ENCODE measurements around the gene ARSA.

ARSA gene

DNA sequence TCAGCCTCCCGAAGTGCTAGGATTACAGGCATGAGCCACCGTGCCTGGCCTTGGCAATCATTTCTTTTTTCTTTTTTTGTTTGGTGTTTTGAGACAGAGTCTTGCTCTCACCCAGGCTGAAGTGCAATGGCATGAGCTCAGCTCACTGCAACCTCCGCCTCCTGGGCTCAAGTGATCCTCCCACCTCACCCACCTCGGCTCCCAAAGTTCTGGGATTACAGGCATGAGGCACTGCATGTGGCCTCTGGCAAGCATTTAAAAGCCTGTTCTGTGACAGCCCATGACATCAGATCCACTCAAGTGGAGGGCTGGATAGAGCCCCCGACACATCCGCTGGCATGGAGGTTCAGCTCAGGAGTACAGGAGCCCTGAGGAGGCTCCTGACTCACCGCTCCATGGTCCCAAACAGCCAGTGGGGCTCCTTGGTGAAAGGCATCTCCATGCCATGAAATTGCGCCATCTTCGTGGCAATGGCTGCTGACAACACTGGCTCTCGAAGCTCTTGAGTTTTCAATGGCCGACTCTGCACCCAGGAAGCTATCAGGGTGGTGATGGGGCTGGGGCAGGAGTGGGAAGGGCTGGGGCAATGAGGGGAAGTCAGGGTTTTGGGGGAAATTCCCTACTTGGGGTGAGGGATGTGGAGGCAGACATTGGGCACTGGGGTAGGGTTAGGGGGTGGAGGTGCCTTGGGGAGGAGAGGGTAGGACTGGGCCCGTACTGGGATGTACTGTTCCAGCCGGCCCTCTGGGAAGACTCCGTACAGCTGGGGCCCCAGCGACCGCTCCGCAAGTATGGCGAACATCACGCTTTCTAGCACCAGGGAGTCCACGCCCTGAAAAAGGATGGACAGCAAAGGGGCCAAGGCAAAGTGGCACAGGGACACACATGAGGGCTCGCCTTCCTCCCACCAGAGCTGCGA, 46.7 kb downstream of the ARSA start:
- TF ChIP-seq, protein P1, sequence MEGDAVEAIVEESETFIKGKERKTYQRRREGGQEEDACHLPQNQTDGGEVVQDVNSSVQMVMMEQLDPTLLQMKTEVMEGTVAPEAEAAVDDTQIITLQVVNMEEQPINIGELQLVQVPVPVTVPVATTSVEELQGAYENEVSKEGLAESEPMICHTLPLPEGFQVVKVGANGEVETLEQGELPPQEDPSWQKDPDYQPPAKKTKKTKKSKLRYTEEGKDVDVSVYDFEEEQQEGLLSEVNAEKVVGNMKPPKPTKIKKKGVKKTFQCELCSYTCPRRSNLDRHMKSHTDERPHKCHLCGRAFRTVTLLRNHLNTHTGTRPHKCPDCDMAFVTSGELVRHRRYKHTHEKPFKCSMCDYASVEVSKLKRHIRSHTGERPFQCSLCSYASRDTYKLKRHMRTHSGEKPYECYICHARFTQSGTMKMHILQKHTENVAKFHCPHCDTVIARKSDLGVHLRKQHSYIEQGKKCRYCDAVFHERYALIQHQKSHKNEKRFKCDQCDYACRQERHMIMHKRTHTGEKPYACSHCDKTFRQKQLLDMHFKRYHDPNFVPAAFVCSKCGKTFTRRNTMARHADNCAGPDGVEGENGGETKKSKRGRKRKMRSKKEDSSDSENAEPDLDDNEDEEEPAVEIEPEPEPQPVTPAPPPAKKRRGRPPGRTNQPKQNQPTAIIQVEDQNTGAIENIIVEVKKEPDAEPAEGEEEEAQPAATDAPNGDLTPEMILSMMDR (conservative IDR thresholded peaks at IDR 0.05; ENCODE audit: control insufficient read depth, insufficient read depth, low read depth, low read length), result no peak

DNA sequence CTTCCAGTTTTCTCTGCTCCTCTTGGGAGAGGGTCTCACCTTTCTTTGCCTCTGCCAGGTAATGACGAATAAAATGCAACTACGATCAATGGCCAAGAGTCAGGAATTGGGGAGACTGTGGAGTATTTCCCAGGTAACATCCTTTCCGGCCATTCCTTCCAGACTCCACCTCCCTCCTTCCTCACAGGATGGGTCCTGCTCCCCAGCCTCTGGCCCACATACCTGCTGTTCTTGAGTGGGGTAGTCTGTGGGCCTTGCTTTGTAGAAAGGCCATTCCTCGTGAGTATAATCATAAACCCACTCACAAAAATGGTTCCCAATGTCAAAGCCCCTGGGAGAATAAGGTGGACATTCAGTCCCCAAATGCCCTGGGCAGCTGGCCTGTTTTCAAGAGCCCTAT, 48.2 kb downstream of the ARSA start:
- no peak for DNase-seq (ENCODE audit: low read depth)
- TF ChIP-seq, protein P1 (conservative IDR thresholded peaks at IDR 0.05; ENCODE audit: control insufficient read depth, insufficient read depth, low read depth, low read length), result no peak
- no peak overlapping the region for H3K4me3 ChIP-seq (ENCODE audit: control insufficient read depth, low read depth, low read length)

More for the DNA sequence above, 46.7 kb downstream of the ARSA start:
- peak overlapping the region; percentile 71 for H3K4me3 ChIP-seq (ENCODE audit: control insufficient read depth, low read depth, low read length)
- no peak for DNase-seq (ENCODE audit: low read depth)

DNA sequence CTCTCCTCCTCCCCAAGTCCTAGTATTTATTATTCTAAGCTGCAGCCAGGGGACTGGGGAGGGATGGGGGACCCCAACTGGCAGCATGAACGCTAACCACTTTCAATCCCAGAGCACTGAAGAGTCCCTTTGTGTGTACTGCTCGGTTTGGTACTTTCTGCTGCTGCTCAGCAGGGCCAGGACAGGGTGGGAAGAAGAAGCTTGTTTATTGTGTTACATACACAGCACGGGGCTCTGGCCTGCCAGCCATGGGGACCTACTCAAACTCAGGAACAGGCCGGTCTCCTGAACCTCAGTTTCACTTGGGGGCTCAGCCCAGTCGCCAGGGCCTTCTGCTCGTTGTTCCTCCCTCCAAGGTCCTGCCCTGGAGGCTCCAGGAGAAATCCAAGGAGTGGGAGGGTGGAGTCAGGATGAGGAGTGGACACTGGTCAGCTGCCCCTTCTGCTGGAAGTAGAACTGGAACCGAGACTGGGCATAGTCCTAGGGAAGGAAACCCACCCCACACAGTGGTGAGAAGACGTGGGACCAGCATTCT, 49.1 kb downstream of the ARSA start:
- TF ChIP-seq, protein P1 (conservative IDR thresholded peaks at IDR 0.05; ENCODE audit: control insufficient read depth, insufficient read depth, low read depth, low read length), result no peak
- no peak overlapping the region for H3K4me3 ChIP-seq (ENCODE audit: control insufficient read depth, low read depth, low read length)
- no peak for DNase-seq (ENCODE audit: low read depth)

DNA sequence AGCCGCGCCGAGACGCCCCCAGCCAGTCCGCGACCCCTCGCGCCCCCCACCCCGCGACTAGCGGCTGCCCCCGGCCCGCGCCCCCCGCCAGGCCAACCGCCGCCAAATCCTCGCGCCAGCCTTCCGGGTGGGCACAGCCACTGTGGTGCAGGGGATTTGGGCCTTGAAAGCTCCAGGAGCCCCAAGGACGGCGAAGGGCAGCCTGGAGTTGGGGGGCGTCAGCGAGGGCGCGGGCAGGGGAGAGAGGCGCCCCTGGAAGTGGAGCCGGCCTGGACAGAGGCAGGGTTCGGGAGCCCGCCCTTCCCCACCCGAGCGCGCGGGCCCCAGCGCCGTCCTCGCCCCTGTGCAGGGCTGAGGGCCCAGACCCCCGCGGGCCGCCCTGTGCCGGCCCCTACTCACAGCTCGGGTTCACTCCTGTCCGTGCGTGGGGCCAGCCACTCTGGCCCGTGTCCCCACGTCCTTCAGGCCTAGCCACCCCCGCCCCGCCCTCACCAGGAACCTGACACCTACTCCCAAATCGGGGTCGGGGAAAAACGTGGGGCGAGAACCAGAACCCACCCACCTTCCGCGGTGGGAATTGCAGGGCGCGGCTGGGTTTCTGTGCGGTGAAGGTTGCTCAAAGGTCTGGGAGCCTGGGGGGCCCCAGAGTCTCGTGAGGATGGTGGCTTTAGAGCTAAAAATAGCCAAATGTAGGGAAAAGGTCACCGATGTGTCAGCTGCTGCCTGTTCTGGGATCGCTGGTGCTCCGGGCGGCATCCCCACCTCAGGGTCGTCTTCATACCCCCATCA, 49.8 kb downstream of the ARSA start, which contains the start of gene CPT1B:
Gene CPT1B, minus strand, starts transcription at position 441 of the 789 bp plus-strand sequence. CDS start 512 bp downstream, outside the sequence.
- peak; percentile 25 for DNase-seq (ENCODE audit: low read depth)
- TF ChIP-seq, protein P1 (conservative IDR thresholded peaks at IDR 0.05; ENCODE audit: control insufficient read depth, insufficient read depth, low read depth, low read length), result no peak
- H3K4me3 ChIP-seq (ENCODE audit: control insufficient read depth, low read depth, low read length), result no peak within 1 kb of the TSS

DNA sequence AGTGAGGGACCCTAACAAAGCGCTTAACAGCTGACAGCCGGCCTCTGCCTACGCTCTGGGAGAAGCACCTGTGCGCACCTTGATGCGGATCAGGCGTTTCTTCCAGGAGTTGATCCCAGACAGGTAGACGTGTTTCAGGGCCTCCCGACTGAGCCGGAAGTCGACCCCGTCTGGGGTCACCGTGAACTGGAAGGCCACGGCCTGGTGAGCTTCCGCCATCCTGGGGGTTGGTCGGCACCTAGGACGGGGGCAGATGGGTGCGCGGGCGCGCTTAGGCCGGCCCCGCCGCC, 50.3 kb downstream of the ARSA start:
- TF ChIP-seq, protein P1 (conservative IDR thresholded peaks at IDR 0.05; ENCODE audit: control insufficient read depth, insufficient read depth, low read depth, low read length), result no peak
- no peak for DNase-seq (ENCODE audit: low read depth)
- H3K4me3 ChIP-seq (ENCODE audit: control insufficient read depth, low read depth, low read length), result no peak overlapping the region

DNA sequence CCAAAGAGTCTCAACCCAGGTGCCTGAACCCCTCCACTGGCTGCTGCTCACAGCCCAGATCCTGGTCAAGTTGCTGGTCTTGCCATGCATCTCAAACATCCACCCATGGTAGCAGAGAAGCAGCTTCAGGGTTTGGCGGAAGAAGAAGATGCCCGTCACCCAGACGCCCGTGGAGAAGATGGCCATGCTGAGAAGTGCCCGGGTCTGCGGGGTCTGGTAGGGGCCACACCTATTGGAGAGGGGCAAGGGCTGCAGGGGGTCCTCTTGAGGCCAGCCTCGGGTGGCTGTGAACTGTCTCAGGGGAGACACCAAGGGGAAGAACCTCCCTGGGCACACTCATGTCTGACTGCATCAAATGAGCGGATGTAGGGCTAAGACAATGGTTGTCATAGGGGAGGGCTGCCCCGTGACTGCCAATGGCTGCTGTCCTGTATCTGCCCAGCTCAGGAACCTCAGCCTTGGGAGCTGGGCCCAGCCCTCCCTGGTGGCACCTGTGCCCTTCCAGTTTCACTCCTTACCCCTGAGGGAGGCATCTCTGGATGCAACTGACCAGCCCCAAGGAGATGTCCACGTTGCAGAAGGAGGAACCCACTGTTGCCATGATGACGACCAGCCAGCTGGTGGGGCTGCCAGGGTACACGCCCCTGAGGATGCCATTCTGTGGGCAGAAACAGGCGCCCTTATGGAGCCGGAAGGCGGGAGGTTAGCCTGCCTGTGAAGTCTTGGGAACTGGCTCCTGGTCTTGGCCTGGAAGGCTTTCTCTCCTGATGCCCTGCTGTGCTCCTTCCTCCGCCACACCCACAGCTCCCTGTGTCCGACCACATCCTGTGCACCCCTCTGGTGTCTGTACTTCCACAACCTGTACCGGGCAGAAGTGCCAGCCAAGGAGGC, 50.9 kb downstream of the ARSA start:
- no peak for DNase-seq (ENCODE audit: low read depth)
- TF ChIP-seq, protein P1 (conservative IDR thresholded peaks at IDR 0.05; ENCODE audit: control insufficient read depth, insufficient read depth, low read depth, low read length), result no peak
- H3K4me3 ChIP-seq (ENCODE audit: control insufficient read depth, low read depth, low read length), result no peak overlapping the region
